Peyer's patch (tissue), 4 donors: ENCODE results near the gene SPART.

Experiments used
- POLR2A ChIP-seq, 2 donors: fragments of 450-650 bp; IDR thresholded peaks; one replicate each; pipeline ENCODE4 v1.5.1; 2017; ENCODE audit warnings: antibody characterized with exemption in 2 of 2, mild to moderate bottlenecking in 2 of 2, moderate library complexity in 2 of 2
- TF ChIP-seq, protein P1 (sequence below), 6 experiments: fragments of 450-650 bp in 4 of 6; fragments of 200-600 bp in 2 of 6; sonication (generic) in 1 of 6; IDR thresholded peaks; one replicate each; pipeline ENCODE4 v1.5.1; 2017 to 2019; ENCODE audit warnings: antibody characterized with exemption in 6 of 6, mild to moderate bottlenecking in 3 of 6, moderate library complexity in 1 of 6

- TF ChIP-seq, protein P1, sequence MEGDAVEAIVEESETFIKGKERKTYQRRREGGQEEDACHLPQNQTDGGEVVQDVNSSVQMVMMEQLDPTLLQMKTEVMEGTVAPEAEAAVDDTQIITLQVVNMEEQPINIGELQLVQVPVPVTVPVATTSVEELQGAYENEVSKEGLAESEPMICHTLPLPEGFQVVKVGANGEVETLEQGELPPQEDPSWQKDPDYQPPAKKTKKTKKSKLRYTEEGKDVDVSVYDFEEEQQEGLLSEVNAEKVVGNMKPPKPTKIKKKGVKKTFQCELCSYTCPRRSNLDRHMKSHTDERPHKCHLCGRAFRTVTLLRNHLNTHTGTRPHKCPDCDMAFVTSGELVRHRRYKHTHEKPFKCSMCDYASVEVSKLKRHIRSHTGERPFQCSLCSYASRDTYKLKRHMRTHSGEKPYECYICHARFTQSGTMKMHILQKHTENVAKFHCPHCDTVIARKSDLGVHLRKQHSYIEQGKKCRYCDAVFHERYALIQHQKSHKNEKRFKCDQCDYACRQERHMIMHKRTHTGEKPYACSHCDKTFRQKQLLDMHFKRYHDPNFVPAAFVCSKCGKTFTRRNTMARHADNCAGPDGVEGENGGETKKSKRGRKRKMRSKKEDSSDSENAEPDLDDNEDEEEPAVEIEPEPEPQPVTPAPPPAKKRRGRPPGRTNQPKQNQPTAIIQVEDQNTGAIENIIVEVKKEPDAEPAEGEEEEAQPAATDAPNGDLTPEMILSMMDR (IDR thresholded peaks at IDR 0.05) = no peak
- no peak for TF ChIP-seq POLR2A (IDR thresholded peaks at IDR 0.05)
Measured at GRCh38 chr13:36360903-36361302, 14.7 kb upstream of the SPART start.
